T-helper 17 cell (primary cell): ENCODE measurements around the gene TMEM106B. TPM values are rescaled to one million over a fixed set of nuclear protein-coding genes. Genes with fewer than 3 reads are reported as not detected.

Experiments
- ATAC-seq: fragments of 150-1000 bp; cut with Tn5 transposase; 2 replicates; pipeline ENCODE4 v1.10.0; 2021; ENCODE audit warnings: mild to moderate bottlenecking, moderate library complexity
- DNase-seq, 3 donors: peaks; one replicate each; pipeline versions ENCODE4 v3.0.0 to v3.0.0-alpha.2; 2020 to 2021
- H3K9me3 ChIP-seq: one replicate; pipeline ENCODE4 v1.7.0; 2013; ENCODE audit warnings: low read length, mild to moderate bottlenecking; ENCODE audit not compliant: control insufficient read depth, poor library complexity, severe bottlenecking
- H3K27ac Mint-ChIP-seq: one replicate; pipeline ENCODE4 v1.8.0; 2022; ENCODE audit warnings: mild to moderate bottlenecking, moderate library complexity, mixed read lengths
- H3K27me3 Mint-ChIP-seq: one replicate; pipeline ENCODE4 v1.8.0; 2022; ENCODE audit warnings: mixed read lengths
- H3K36me3 Mint-ChIP-seq: one replicate; pipeline ENCODE4 v1.8.0; 2022; ENCODE audit warnings: low read depth, mixed read lengths
- H3K4me1 Mint-ChIP-seq: one replicate; pipeline ENCODE4 v1.8.0; 2022; ENCODE audit warnings: mild to moderate bottlenecking, mixed read lengths
- H3K4me3 Mint-ChIP-seq: one replicate; pipeline ENCODE4 v1.8.0; 2022; ENCODE audit warnings: mild to moderate bottlenecking, moderate library complexity, mixed read lengths
- total RNA-seq, 4 donors: library from RNA in 2 of 4; stranded (reverse) in 2 of 4; gene quantifications; one replicate each; pipeline ENCODE4 v1.2.3 and lab custom pipeline; 2022 to 2026

TMEM106B gene
- total RNA-seq, 2 donors from 2014 or later, result 23.8 to 27.9 TPM

DNA sequence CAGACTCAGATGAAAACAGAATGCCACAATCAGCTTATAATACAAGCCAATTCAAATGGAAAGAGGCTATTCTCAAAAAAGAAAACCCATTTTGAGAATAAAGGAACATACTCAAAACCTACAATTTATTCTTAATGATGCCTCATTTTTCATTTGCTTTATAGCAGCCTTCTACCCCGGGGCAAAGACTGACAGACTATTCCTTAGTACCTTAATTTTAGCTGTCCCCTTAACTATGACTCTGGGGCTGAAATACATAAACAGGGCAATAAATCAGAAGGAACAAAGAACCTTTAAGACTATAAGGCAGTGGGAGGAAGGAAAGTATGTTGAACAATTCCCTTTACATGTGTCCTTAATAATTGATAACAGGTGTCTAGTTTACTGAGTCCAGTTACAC is 76.8 kb downstream of the TMEM106B start:
- DNase-seq, result no peak
- no peak for ATAC-seq
- Mint-ChIP-seq H3K27ac (no peak overlapping the region), H3K27me3 (peaks cover 13% of the 10 kb centered on the region), H3K4me1 (no peaks in the 10 kb centered on the region), H3K36me3 (no peaks in the 10 kb centered on the region), H3K4me3 (no peak overlapping the region)
- no peaks in the 10 kb centered on the region for H3K9me3 ChIP-seq

GRCh38 chr7:12289996-12290395 is 78.9 kb downstream of the TMEM106B start:
- no peaks in the 10 kb centered on the region for H3K9me3 ChIP-seq
- Mint-ChIP-seq H3K4me1 (no peaks in the 10 kb centered on the region), H3K27ac (no peak overlapping the region), H3K36me3 (no peaks in the 10 kb centered on the region), H3K27me3 (no peaks in the 10 kb centered on the region), H3K4me3 (no peak overlapping the region)
- ATAC-seq (no peak), DNase-seq (no peak)

DNA sequence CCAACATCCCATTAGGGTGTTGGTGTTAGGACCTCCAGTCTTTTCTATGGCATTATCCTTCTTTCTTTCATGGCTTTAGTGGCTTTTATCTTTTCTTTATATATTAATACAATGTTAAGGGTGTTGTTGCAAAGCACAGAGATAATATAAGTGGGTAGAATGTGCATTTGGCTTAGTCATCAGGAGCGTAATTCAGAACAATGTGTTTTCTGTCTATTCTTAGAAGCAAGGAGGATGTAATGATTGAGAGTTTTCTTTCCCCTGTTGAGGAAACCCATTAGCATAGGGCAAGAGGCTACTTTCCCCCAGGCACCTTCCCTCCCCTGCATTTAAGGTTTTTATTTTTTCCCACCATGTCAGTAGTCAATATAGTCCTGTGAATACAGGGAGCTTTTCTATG is 79.7 kb downstream of the TMEM106B start:
- DNase-seq, result no peak

GRCh38 chr7:12291870-12292269 is 80.8 kb downstream of the TMEM106B start:
- Mint-ChIP-seq H3K4me1 (no peaks in the 10 kb centered on the region), H3K36me3 (no peaks in the 10 kb centered on the region), H3K27me3 (no peaks in the 10 kb centered on the region), H3K4me3 (no peak overlapping the region), H3K27ac (no peak overlapping the region)
- no peak for DNase-seq
- ATAC-seq, result no peak
- H3K9me3 ChIP-seq, result no peaks in the 10 kb centered on the region

More for the DNA sequence above, 79.7 kb downstream of the TMEM106B start:
- no peaks in the 10 kb centered on the region for H3K9me3 ChIP-seq
- H3K4me1 Mint-ChIP-seq, result no peaks in the 10 kb centered on the region
- no peaks in the 10 kb centered on the region for H3K27me3 Mint-ChIP-seq
- no peak overlapping the region for H3K4me3 Mint-ChIP-seq
- no peaks in the 10 kb centered on the region for H3K36me3 Mint-ChIP-seq
- no peak for ATAC-seq
- H3K27ac Mint-ChIP-seq, result no peak overlapping the region

Other genes starting within 250 kb of the TMEM106B start
- 1 to 10 TPM; 5.8 to 7.0 TPM for gene VWDE, start 192.6 kb downstream of the TMEM106B start, total RNA-seq